BE2C (cell line): ENCODE data around the gene LAMP1.
"Not testable (repeated sequence)": the region's sequence is repeated elsewhere in the genome, so short reads cannot be mapped to it uniquely, and the experiment has no call there.

Experiments used
- DNase-seq: peaks from one replicate; pipeline ENCODE4 v3.0.0-alpha.2; 2020
- H3K27me3 ChIP-seq: fragments of 250-450 bp; sonication (Bioruptor Pico); 2 replicates; pipeline ENCODE4 v1.5.1; 2020; ENCODE audit warnings: mild to moderate bottlenecking
- H3K36me3 ChIP-seq: fragments of 250-450 bp; sonication (Bioruptor Pico); 2 replicates; pipeline ENCODE4 v1.5.1; 2020; ENCODE audit warnings: mild to moderate bottlenecking
- H3K4me1 ChIP-seq: fragments of 250-450 bp; sonication (Bioruptor Pico); 2 replicates; pipeline ENCODE4 v1.5.1; 2020
- H3K4me3 ChIP-seq: 2 replicates; pipeline ENCODE4 v1.5.1; 2011; ENCODE audit warnings: low read depth, low read length
- H3K9me3 ChIP-seq: fragments of 250-450 bp; sonication (Bioruptor Pico); 2 replicates; pipeline ENCODE4 v1.5.1; 2020
- CTCF ChIP-seq: IDR thresholded peaks from 2 replicates; pipeline ENCODE4 v1.5.1; 2012; ENCODE audit warnings: mild to moderate bottlenecking, low read depth, low read length

Gene LAMP1

GRCh38 chr13:113299951-113300350 lies 2.9 kb downstream of the LAMP1 start:
- Histone ChIP-seq H3K9me3 (no peaks in the 10 kb centered on the region), H3K4me1 (no peaks in the 10 kb centered on the region), H3K4me3 (no peak overlapping the region), H3K36me3 (no peaks in the 10 kb centered on the region), H3K27me3 (no peaks in the 10 kb centered on the region)
- no peak for TF ChIP-seq CTCF
- DNase-seq, result no peak

GRCh38 chr13:113302986-113303385 lies 5.9 kb downstream of the LAMP1 start:
- DNase-seq, result no peak
- no peaks in the 10 kb centered on the region for H3K36me3 ChIP-seq
- no peaks in the 10 kb centered on the region for H3K27me3 ChIP-seq
- H3K4me1 ChIP-seq, result no peaks in the 10 kb centered on the region
- no peak overlapping the region for H3K4me3 ChIP-seq
- no peak for TF ChIP-seq CTCF
- no peaks in the 10 kb centered on the region for H3K9me3 ChIP-seq

- no peak for TF ChIP-seq CTCF
- Histone ChIP-seq H3K27me3 (no peaks in the 10 kb centered on the region), H3K4me3 (no peak overlapping the region)
These were observed 7.1 kb downstream of the LAMP1 start for GRCh38 chr13:113304121-113304520.

GRCh38 chr13:113305208-113305607 lies 8.2 kb downstream of the LAMP1 start:
- Histone ChIP-seq H3K4me1 (no peaks in the 10 kb centered on the region), H3K9me3 (no peaks in the 10 kb centered on the region), H3K4me3 (no peak overlapping the region), H3K27me3 (no peaks in the 10 kb centered on the region), H3K36me3 (peaks cover 9% of the 10 kb centered on the region)
- no peak for TF ChIP-seq CTCF
- DNase-seq, result no peak

More at GRCh38 chr13:113304121-113304520, 7.1 kb downstream of the LAMP1 start:
- Histone ChIP-seq H3K36me3 (no peaks in the 10 kb centered on the region), H3K9me3 (no peaks in the 10 kb centered on the region), H3K4me1 (no peaks in the 10 kb centered on the region)
- no peak for DNase-seq

- Histone ChIP-seq H3K4me3 (no peak overlapping the region), H3K4me1 (no peaks in the 10 kb centered on the region), H3K27me3 (no peaks in the 10 kb centered on the region), H3K9me3 (no peaks in the 10 kb centered on the region), H3K36me3 (peaks cover 17% of the 10 kb centered on the region)
- no peak for DNase-seq
- no peak for TF ChIP-seq CTCF
These were observed 10.5 kb downstream of the LAMP1 start for GRCh38 chr13:113307491-113307890.

GRCh38 chr13:113309473-113309872 lies 12.4 kb downstream of the LAMP1 start:
- peaks cover 21% of the 10 kb centered on the region for H3K36me3 ChIP-seq

GRCh38 chr13:113314112-113314511 lies 17.1 kb downstream of the LAMP1 start:
- H3K4me3 ChIP-seq, DNase-seq, H3K9me3 ChIP-seq, H3K27me3 ChIP-seq, H3K4me1 ChIP-seq: not testable (repeated sequence)
- H3K36me3 ChIP-seq, result peaks cover 26% of the 10 kb centered on the region

More at GRCh38 chr13:113309473-113309872, 12.4 kb downstream of the LAMP1 start:
- Histone ChIP-seq H3K4me1 (no peaks in the 10 kb centered on the region), H3K9me3 (no peaks in the 10 kb centered on the region), H3K4me3 (no peak overlapping the region), H3K27me3 (no peaks in the 10 kb centered on the region)
- no peak for TF ChIP-seq CTCF
- no peak for DNase-seq

- H3K9me3 ChIP-seq, H3K4me3 ChIP-seq, H3K4me1 ChIP-seq, DNase-seq, H3K27me3 ChIP-seq: not testable (repeated sequence)
- peaks cover 28% of the 10 kb centered on the region for H3K36me3 ChIP-seq
These were observed 17.9 kb downstream of the LAMP1 start for GRCh38 chr13:113314895-113315470.
